ENCODE measurements around the gene ABCD3. TPM values are rescaled to one million over a fixed set of nuclear protein-coding genes. Genes with fewer than 3 reads are reported as not detected.
"Not testable (repeated sequence)": the region's sequence is repeated elsewhere in the genome, so short reads cannot be mapped to it uniquely, and the experiment has no call there.

The ABCD3 gene
- total RNA-seq, 1 experiment from 2014 or later, result 93.4 TPM

DNA sequence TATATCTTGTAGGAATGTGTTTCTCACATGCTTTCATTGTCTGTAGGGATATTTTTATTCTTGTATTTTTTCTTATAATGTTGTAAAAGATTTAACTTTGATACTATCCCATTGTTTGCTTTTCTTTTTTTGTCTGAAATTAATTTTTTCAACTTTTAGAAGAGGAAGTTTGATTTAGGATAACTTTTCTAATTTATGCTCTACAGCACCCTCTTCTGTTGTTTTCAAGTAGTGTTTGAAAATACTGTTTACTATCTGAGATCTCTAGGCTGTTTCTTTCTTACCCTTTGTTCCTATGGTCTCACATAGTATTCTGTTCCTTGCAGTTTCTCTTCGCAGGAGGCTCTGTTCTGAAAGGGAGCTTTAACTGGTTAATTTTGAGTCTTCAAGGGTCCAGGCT is 21.9 kb downstream of the ABCD3 start:
- H3K27ac Mint-ChIP-seq (ENCODE audit: unreplicated experiment), result no peak overlapping the region
- no peaks in the 10 kb centered on the region for H3K27me3 ChIP-seq (replicated peaks; ENCODE audit: control insufficient read depth, insufficient read depth, low read length)
- DNase-seq, result no peak
- H3K4me3 ChIP-seq (ENCODE audit: low read depth, low read length), result no peak overlapping the region
- ChIA-PET CTCF (no interaction called here), POLR2A (no interaction called here)
- intact Hi-C loops (cut with micrococcal nuclease; ENCODE audit: unreplicated experiment), result no loop called here
- peaks cover 34% of the 10 kb centered on the region for H3K4me1 ChIP-seq
- peaks cover 16% of the 10 kb centered on the region for H3K9me3 Mint-ChIP-seq (ENCODE audit: unreplicated experiment)
- peaks cover 19% of the 10 kb centered on the region for H3K9me3 ChIP-seq
- H3K4me1 Mint-ChIP-seq (ENCODE audit: low read depth, unreplicated experiment), result peaks cover 10% of the 10 kb centered on the region
- BruUV-seq (replicated peaks), result no TSS peak
- H3K4me3 Mint-ChIP-seq (ENCODE audit: unreplicated experiment), result no peak overlapping the region
- 0 out of 2 replicates have a peak, but pooled peaks cover 1% of the 10 kb centered on the region for H3K36me3 ChIP-seq (ENCODE audit: control insufficient read depth, insufficient read depth, low read length)
- peaks cover 22% of the 10 kb centered on the region for H3K36me3 Mint-ChIP-seq (ENCODE audit: insufficient read depth, unreplicated experiment)
- no peaks in the 10 kb centered on the region for H3K27me3 Mint-ChIP-seq (ENCODE audit: insufficient read depth, unreplicated experiment)
- TF ChIP-seq, protein P1, sequence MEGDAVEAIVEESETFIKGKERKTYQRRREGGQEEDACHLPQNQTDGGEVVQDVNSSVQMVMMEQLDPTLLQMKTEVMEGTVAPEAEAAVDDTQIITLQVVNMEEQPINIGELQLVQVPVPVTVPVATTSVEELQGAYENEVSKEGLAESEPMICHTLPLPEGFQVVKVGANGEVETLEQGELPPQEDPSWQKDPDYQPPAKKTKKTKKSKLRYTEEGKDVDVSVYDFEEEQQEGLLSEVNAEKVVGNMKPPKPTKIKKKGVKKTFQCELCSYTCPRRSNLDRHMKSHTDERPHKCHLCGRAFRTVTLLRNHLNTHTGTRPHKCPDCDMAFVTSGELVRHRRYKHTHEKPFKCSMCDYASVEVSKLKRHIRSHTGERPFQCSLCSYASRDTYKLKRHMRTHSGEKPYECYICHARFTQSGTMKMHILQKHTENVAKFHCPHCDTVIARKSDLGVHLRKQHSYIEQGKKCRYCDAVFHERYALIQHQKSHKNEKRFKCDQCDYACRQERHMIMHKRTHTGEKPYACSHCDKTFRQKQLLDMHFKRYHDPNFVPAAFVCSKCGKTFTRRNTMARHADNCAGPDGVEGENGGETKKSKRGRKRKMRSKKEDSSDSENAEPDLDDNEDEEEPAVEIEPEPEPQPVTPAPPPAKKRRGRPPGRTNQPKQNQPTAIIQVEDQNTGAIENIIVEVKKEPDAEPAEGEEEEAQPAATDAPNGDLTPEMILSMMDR (IDR thresholded peaks at IDR 0.05; ENCODE audit: insufficient read depth in 1 of 2, low read depth in 1 of 2, low read length in 1 of 2, severe bottlenecking in 1 of 2, unreplicated experiment in 1 of 2), result no peak

- POLR2A ChIA-PET; H3K4me3 Mint-ChIP-seq (ENCODE audit: unreplicated experiment); H3K27me3 Mint-ChIP-seq (ENCODE audit: insufficient read depth, unreplicated experiment); CTCF ChIA-PET; intact Hi-C loops (cut with micrococcal nuclease; ENCODE audit: unreplicated experiment); BruUV-seq (replicated peaks); DNase-seq; H3K4me1 ChIP-seq; H3K27ac Mint-ChIP-seq (ENCODE audit: unreplicated experiment); H3K4me3 ChIP-seq (ENCODE audit: low read depth, low read length); H3K36me3 ChIP-seq (ENCODE audit: control insufficient read depth, insufficient read depth, low read length); H3K27me3 ChIP-seq (replicated peaks; ENCODE audit: control insufficient read depth, insufficient read depth, low read length); H3K4me1 Mint-ChIP-seq (ENCODE audit: low read depth, unreplicated experiment): not testable (repeated sequence)
- H3K9me3 ChIP-seq, result peaks cover 23% of the 10 kb centered on the region
- Mint-ChIP-seq H3K36me3 (ENCODE audit: insufficient read depth, unreplicated experiment) (peaks cover 17% of the 10 kb centered on the region), H3K9me3 (ENCODE audit: unreplicated experiment) (peaks cover 16% of the 10 kb centered on the region)
These were observed 24.9 kb downstream of the ABCD3 start for GRCh38 chr1:94443067-94443466.

DNA sequence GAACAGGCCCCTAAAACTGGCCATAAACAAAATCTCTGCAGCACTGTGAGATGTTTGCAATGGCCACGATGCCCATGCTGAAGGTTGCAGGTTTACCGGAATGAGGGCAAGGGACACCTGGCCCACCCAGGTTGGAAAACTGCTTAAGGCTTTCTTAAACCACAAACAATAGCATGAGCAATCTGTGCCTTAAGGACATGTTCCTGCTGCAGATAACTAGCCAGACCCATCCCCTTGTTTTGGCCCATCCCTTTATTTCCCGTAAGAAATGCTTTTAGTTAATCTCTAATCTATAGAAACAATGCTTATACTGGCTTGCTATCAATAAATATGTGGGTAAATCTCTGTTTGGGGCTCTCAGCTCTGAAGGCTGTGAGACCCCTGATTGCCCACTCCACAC is 26.6 kb downstream of the ABCD3 start:
- H3K27me3 ChIP-seq (replicated peaks; ENCODE audit: control insufficient read depth, insufficient read depth, low read length); intact Hi-C loops (cut with micrococcal nuclease; ENCODE audit: unreplicated experiment); CTCF ChIA-PET; H3K4me1 ChIP-seq; BruUV-seq (replicated peaks); H3K4me1 Mint-ChIP-seq (ENCODE audit: low read depth, unreplicated experiment); H3K36me3 ChIP-seq (ENCODE audit: control insufficient read depth, insufficient read depth, low read length); H3K27me3 Mint-ChIP-seq (ENCODE audit: insufficient read depth, unreplicated experiment); H3K4me3 ChIP-seq (ENCODE audit: low read depth, low read length); H3K4me3 Mint-ChIP-seq (ENCODE audit: unreplicated experiment); H3K27ac Mint-ChIP-seq (ENCODE audit: unreplicated experiment); POLR2A ChIA-PET; DNase-seq: not testable (repeated sequence)
- Mint-ChIP-seq H3K36me3 (ENCODE audit: insufficient read depth, unreplicated experiment) (peaks cover 32% of the 10 kb centered on the region), H3K9me3 (ENCODE audit: unreplicated experiment) (peaks cover 16% of the 10 kb centered on the region)
- peaks cover 32% of the 10 kb centered on the region for H3K9me3 ChIP-seq

DNA sequence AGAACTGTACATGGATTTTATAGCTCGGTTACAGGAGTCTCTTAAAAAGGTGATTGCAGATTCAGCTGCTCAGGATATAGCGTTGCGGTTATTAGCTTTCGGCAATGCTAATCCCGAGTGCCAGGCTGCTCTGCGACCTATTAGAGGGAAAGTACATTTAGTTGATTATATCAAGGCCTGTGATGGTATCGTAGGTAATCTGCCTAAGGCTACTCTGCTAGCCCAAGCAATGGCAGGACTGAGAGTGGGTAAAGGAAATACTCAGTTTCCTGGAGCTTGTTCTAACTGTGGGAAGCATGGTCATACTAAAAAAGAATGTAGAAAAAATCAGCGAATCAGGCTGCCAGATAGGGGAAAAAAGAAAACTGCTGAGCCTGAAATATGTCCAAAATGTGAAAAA is 27.5 kb downstream of the ABCD3 start:
- DNase-seq; H3K27me3 ChIP-seq (replicated peaks; ENCODE audit: control insufficient read depth, insufficient read depth, low read length); H3K4me1 ChIP-seq; BruUV-seq (replicated peaks); H3K4me3 ChIP-seq (ENCODE audit: low read depth, low read length); CTCF ChIA-PET; H3K27ac Mint-ChIP-seq (ENCODE audit: unreplicated experiment); H3K36me3 ChIP-seq (ENCODE audit: control insufficient read depth, insufficient read depth, low read length); H3K27me3 Mint-ChIP-seq (ENCODE audit: insufficient read depth, unreplicated experiment); H3K4me3 Mint-ChIP-seq (ENCODE audit: unreplicated experiment); intact Hi-C loops (cut with micrococcal nuclease; ENCODE audit: unreplicated experiment); POLR2A ChIA-PET; H3K4me1 Mint-ChIP-seq (ENCODE audit: low read depth, unreplicated experiment): not testable (repeated sequence)
- peaks cover 40% of the 10 kb centered on the region for H3K9me3 ChIP-seq
- H3K9me3 Mint-ChIP-seq (ENCODE audit: unreplicated experiment), result peaks cover 16% of the 10 kb centered on the region
- H3K36me3 Mint-ChIP-seq (ENCODE audit: insufficient read depth, unreplicated experiment), result peaks cover 36% of the 10 kb centered on the region

DNA sequence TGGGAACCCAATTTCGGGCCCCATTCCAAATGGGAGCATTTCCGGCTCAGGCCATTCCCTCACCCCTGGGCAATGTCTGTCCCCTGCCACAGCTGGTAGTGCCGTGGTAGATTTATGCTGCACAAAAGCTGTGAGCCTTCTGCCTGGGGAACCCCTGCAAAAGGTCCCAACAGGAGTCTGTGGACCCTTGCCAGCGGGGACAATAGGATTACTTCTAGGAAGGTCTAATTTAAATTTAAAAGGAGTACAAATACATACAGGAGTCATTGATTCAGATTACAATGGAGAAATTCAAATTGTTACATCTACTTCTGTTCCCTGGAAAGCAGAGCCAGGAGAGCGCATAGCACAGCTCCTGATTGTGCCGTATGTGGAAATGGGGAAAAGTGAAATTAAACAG is 28.0 kb downstream of the ABCD3 start:
- H3K4me1 ChIP-seq; H3K27ac Mint-ChIP-seq (ENCODE audit: unreplicated experiment); intact Hi-C loops (cut with micrococcal nuclease; ENCODE audit: unreplicated experiment); H3K27me3 ChIP-seq (replicated peaks; ENCODE audit: control insufficient read depth, insufficient read depth, low read length); DNase-seq; H3K36me3 ChIP-seq (ENCODE audit: control insufficient read depth, insufficient read depth, low read length); CTCF ChIA-PET; H3K27me3 Mint-ChIP-seq (ENCODE audit: insufficient read depth, unreplicated experiment); POLR2A ChIA-PET; BruUV-seq (replicated peaks); H3K4me3 ChIP-seq (ENCODE audit: low read depth, low read length); H3K4me1 Mint-ChIP-seq (ENCODE audit: low read depth, unreplicated experiment); H3K4me3 Mint-ChIP-seq (ENCODE audit: unreplicated experiment): not testable (repeated sequence)
- H3K36me3 Mint-ChIP-seq (ENCODE audit: insufficient read depth, unreplicated experiment), result peaks cover 39% of the 10 kb centered on the region
- H3K9me3 Mint-ChIP-seq (ENCODE audit: unreplicated experiment), result peaks cover 16% of the 10 kb centered on the region
- H3K9me3 ChIP-seq, result peaks cover 44% of the 10 kb centered on the region

DNA sequence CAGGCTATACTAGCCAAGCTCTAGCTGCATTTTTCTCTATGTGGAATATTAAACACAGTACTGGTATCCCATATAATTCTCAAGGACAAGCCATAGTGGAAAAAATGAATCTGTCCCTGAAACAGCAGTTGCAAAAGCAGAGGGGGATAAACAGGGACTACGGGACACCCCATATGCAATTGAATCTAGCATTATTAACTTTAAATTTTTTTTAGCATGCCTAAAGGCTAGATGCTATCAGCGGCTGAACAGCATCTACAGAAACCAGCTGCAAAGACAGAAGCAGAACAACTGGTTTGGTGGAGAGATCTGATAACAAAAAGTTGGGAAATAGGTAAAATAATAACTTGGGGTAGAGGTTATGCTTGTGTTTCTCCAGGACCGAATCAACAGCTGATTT is 30.6 kb downstream of the ABCD3 start:
- H3K9me3 Mint-ChIP-seq (ENCODE audit: unreplicated experiment), result peaks cover 16% of the 10 kb centered on the region
- H3K4me3 Mint-ChIP-seq (ENCODE audit: unreplicated experiment); BruUV-seq (replicated peaks); intact Hi-C loops (cut with micrococcal nuclease; ENCODE audit: unreplicated experiment); POLR2A ChIA-PET; H3K36me3 ChIP-seq (ENCODE audit: control insufficient read depth, insufficient read depth, low read length); H3K4me3 ChIP-seq (ENCODE audit: low read depth, low read length); H3K4me1 Mint-ChIP-seq (ENCODE audit: low read depth, unreplicated experiment); H3K27me3 Mint-ChIP-seq (ENCODE audit: insufficient read depth, unreplicated experiment); DNase-seq; CTCF ChIA-PET; H3K27me3 ChIP-seq (replicated peaks; ENCODE audit: control insufficient read depth, insufficient read depth, low read length); H3K4me1 ChIP-seq; H3K27ac Mint-ChIP-seq (ENCODE audit: unreplicated experiment): not testable (repeated sequence)
- H3K36me3 Mint-ChIP-seq (ENCODE audit: insufficient read depth, unreplicated experiment), result peaks cover 49% of the 10 kb centered on the region
- H3K9me3 ChIP-seq, result peaks cover 35% of the 10 kb centered on the region

Data from Caco-2 (cell line).